B cell (primary cell): ENCODE results near the gene PPP1R14C. TPM values are rescaled to one million over a fixed set of nuclear protein-coding genes. Genes with fewer than 3 reads are reported as not detected.

Experiments used
- ATAC-seq: fragments of 200-7000 bp; cut with Tn5 transposase; one replicate; pipeline ENCODE4 v1.10.0; 2021; ENCODE audit warnings: low read depth, mild to moderate bottlenecking, moderate number of reproducible peaks, moderate library complexity
- CTCF ChIA-PET: fragments of 350-600 bp; sonication (Branson Sonifier 250); formaldehyde crosslinking; loops from one replicate; lab custom pipeline; 2021; ENCODE audit warnings: antibody characterized with exemption, inconsistent platforms; lab: Charles Lee
- POLR2A ChIA-PET: fragments of 350-600 bp; sonication (Branson Sonifier 250); formaldehyde crosslinking; loops from one replicate; lab custom pipeline; 2021; ENCODE audit warnings: antibody characterized with exemption; lab: Charles Lee
- DNase-seq: peaks from one replicate; pipeline ENCODE4 v3.0.0; 2013
- H2AFZ ChIP-seq: 2 replicates; pipeline ENCODE4 v1.6.1; 2012; ENCODE audit warnings: mild to moderate bottlenecking, low read depth, low read length; ENCODE audit not compliant: insufficient read depth, poor library complexity, severe bottlenecking
- H3K27ac ChIP-seq, 2 donors: 1 replicate in 1 of 2; 2 replicates in 1 of 2; pipeline ENCODE4 v1.5.1; 2012 to 2013; ENCODE audit warnings: low read length in 2 of 2, mild to moderate bottlenecking in 2 of 2, moderate library complexity in 1 of 2
- H3K27me3 ChIP-seq, 4 experiments: fragments of 200-600 bp in 1 of 4; sonication (generic) in 1 of 4; replicated peaks in 1 of 4; 1 replicate in 2 of 4; 2 replicates in 2 of 4; pipeline versions ENCODE4 v1.6.1 to v1.7.0; 2013 to 2016; ENCODE audit warnings: low read length in 3 of 4, mild to moderate bottlenecking in 2 of 4, mixed read lengths in 1 of 4, moderate library complexity in 1 of 4; ENCODE audit not compliant: insufficient read depth in 4 of 4, control insufficient read depth in 3 of 4; ENCODE audit errors: control extremely low read depth in 1 of 4
- H3K36me3 ChIP-seq, 2 experiments: replicated peaks in 1 of 2; 1 replicate in 1 of 2; 2 replicates in 1 of 2; pipeline versions ENCODE4 v1.6.1 to v1.7.1; 2013; ENCODE audit warnings: low read length in 1 of 2; ENCODE audit not compliant: insufficient read depth in 2 of 2, control insufficient read depth in 1 of 2; ENCODE audit errors: control extremely low read depth in 1 of 2, extremely low read depth in 1 of 2
- H3K4me1 ChIP-seq, 2 donors: fragments of 200-600 bp in 1 of 2; sonication (generic) in 1 of 2; 1 replicate in 1 of 2; 2 replicates in 1 of 2; pipeline versions ENCODE4 v1.5.1 to v1.6.1; 2013 to 2017; ENCODE audit warnings: low read length in 2 of 2; ENCODE audit not compliant: control insufficient read depth in 2 of 2, insufficient read depth in 2 of 2
- H3K4me2 ChIP-seq: replicated peaks from 2 replicates; pipeline ENCODE3; 2012; ENCODE audit warnings: mild to moderate bottlenecking, low read depth, low read length; ENCODE audit not compliant: poor library complexity, severe bottlenecking
- H3K4me3 ChIP-seq, 5 experiments: fragments of 200-600 bp in 1 of 5; sonication (generic) in 1 of 5; 1 replicate in 3 of 5; 2 replicates in 2 of 5; pipeline versions ENCODE4 v1.5.1 to v1.7.0; 2011 to 2016; ENCODE audit warnings: low read length in 4 of 5, mild to moderate bottlenecking in 4 of 5, low read depth in 2 of 5, control low read depth in 1 of 5, moderate library complexity in 1 of 5; ENCODE audit not compliant: insufficient read depth in 1 of 5; ENCODE audit errors: control extremely low read depth in 1 of 5, extremely low read depth in 1 of 5
- H3K79me2 ChIP-seq: fragments of 200-600 bp; sonication (generic); one replicate; pipeline ENCODE4 v1.6.0; 2016; ENCODE audit warnings: low read length; ENCODE audit not compliant: control insufficient read depth, insufficient read depth
- H3K9ac ChIP-seq: fragments of 200-600 bp; sonication (generic); 2 replicates; pipeline ENCODE4 v1.6.1; 2017; ENCODE audit warnings: mild to moderate bottlenecking, low read length, moderate library complexity
- H3K9me3 ChIP-seq, 3 donors: one replicate each; pipeline versions ENCODE4 v1.6.1 to v1.7.1; 2013; ENCODE audit warnings: low read length in 2 of 3; ENCODE audit not compliant: control insufficient read depth in 2 of 3, insufficient read depth in 1 of 3; ENCODE audit errors: control extremely low read depth in 1 of 3
- H4K20me1 ChIP-seq: 2 replicates; pipeline ENCODE4 v1.6.0; 2012; ENCODE audit warnings: mild to moderate bottlenecking, low read length; ENCODE audit not compliant: insufficient read depth, control insufficient read depth, poor library complexity, severe bottlenecking
- H3K27ac Mint-ChIP-seq: one replicate; pipeline ENCODE4 v1.8.0; 2021; ENCODE audit warnings: mixed read lengths
- H3K27me3 Mint-ChIP-seq: one replicate; pipeline ENCODE4 v1.8.0; 2021; ENCODE audit warnings: mixed read lengths
- H3K4me1 Mint-ChIP-seq: one replicate; pipeline ENCODE4 v1.8.0; 2021; ENCODE audit warnings: mixed read lengths
- H3K4me3 Mint-ChIP-seq: one replicate; pipeline ENCODE4 v1.8.0; 2021; ENCODE audit warnings: mixed read lengths
- H3K9me3 Mint-ChIP-seq: one replicate; pipeline ENCODE4 v1.8.0; 2022; ENCODE audit warnings: mixed read lengths; ENCODE audit not compliant: insufficient read depth
- CTCF ChIP-seq: fragments of 200-600 bp; IDR thresholded peaks from one replicate; pipeline ENCODE4 v1.8.0; 2022; ENCODE audit warnings: antibody characterized with exemption, mild to moderate bottlenecking
- EZH2 ChIP-seq: IDR thresholded peaks from 2 replicates; pipeline ENCODE4 v1.6.1; 2012; ENCODE audit warnings: borderline replicate concordance, low read depth, mild to moderate bottlenecking, moderate library complexity, low read length; ENCODE audit not compliant: insufficient read depth, poor library complexity, severe bottlenecking
- WGBS: methylation state at CpG from one replicate; pipeline ENCODE4 v1.1.5; 2013; ENCODE audit warnings: missing lambda C conversion rate; ENCODE audit not compliant: insufficient coverage; 5-methylcytosine and 5-hydroxymethylcytosine counted together
- intact Hi-C: fragments of 100-400 bp; cut with micrococcal nuclease; formaldehyde crosslinking; loops from one replicate; pipeline ENCODE4 v1.10.0; 2022
- polyA plus RNA-seq: library from polyadenylated mRNA; depleted of rRNA; stranded (reverse); fragments of >200 nt; gene quantifications from 2 replicates; pipeline ENCODE4 v1.2.3, GENCODE V29; 2012
- total RNA-seq, 2 donors: library from RNA; stranded (reverse); fragments of 120-200 nt in 1 of 2; gene quantifications; 1 replicate in 1 of 2; 2 replicates in 1 of 2; pipeline versions ENCODE4 v1.2.3 to v1.2.4, GENCODE V29; 2013 to 2022

The PPP1R14C gene
- total and polyA plus RNA-seq, 2 donors (not counting 1 experiment from before 2014, with no cell fraction given) = not detected

GRCh38 chr6:150124235-150124634, 18.6 kb upstream of the PPP1R14C start:
- Histone ChIP-seq H3K9me3 (no peaks in the 10 kb centered on the region), H3K27me3 (peaks cover 0 to 2% (median 0%) of the 10 kb centered on the region in 4 experiments), H3K9ac (no peak overlapping the region), H2AFZ (no peak overlapping the region), H4K20me1 (no peaks in the 10 kb centered on the region), H3K4me3 (no peak overlapping the region), H3K4me2 (no peak overlapping the region), H3K36me3 (no peaks in the 10 kb centered on the region), H3K27ac (no peak overlapping the region), H3K4me1 (peaks cover 12 to 13% of the 10 kb centered on the region in 2 donors), H3K79me2 (no peaks in the 10 kb centered on the region)
- H3K4me1 Mint-ChIP-seq = peaks cover 18% of the 10 kb centered on the region
- ATAC-seq (no peak), DNase-seq (no peak)
- WGBS = 60% methylated on average over 1 of the region's 3 CpGs
- H3K27ac Mint-ChIP-seq = no peak overlapping the region
- ChIA-PET CTCF (interaction anchor here (0.8 kb wide), 1 partner anchor 20 kb away, joined by 3 read pairs; no protein-coding TSS in a partner anchor), POLR2A (no interaction called here)
- peaks cover 13% of the 10 kb centered on the region for H3K27me3 Mint-ChIP-seq
- no peak overlapping the region for H3K4me3 Mint-ChIP-seq
- intact Hi-C loops = no loop called here
- TF ChIP-seq EZH2 (no peak), CTCF (no peak)
- H3K9me3 Mint-ChIP-seq = no peaks in the 10 kb centered on the region

- H3K27ac ChIP-seq = no peak overlapping the region
- ATAC-seq (no peak), DNase-seq (no peak)
- Mint-ChIP-seq H3K27me3 (peaks cover 27% of the 10 kb centered on the region), H3K4me1 (peaks cover 3% of the 10 kb centered on the region), H3K9me3 (no peaks in the 10 kb centered on the region), H3K27ac (no peak overlapping the region), H3K4me3 (no peak overlapping the region)
- CTCF ChIA-PET = no interaction called here
- H3K36me3 ChIP-seq = no peaks in the 10 kb centered on the region
- no peaks in the 10 kb centered on the region for H4K20me1 ChIP-seq
- no peak overlapping the region for H3K4me3 ChIP-seq
- no peaks in the 10 kb centered on the region for H3K4me1 ChIP-seq
- peaks cover 0 to 6% (median 1%) of the 10 kb centered on the region in 4 experiments for H3K27me3 ChIP-seq
- H3K9ac ChIP-seq = no peak overlapping the region
- POLR2A ChIA-PET = no interaction called here
- no peak overlapping the region for H2AFZ ChIP-seq
- H3K4me2 ChIP-seq = no peak overlapping the region
- H3K9me3 ChIP-seq = no peaks in the 10 kb centered on the region
- WGBS = 83% methylated on average over 10 of the region's 13 CpGs
- intact Hi-C loops = no loop called here
- no peak for TF ChIP-seq CTCF
- TF ChIP-seq EZH2 = no peak
- no peaks in the 10 kb centered on the region for H3K79me2 ChIP-seq
Observed at GRCh38 chr6:150126641-150127291, 16.1 kb upstream of the PPP1R14C start.
